KMS-11 (cell line): ENCODE results near the gene MMAB.

ENCODE experiments used
- H2AFZ ChIP-seq: fragments of 200-600 bp; sonication (generic); 2 replicates; pipeline ENCODE4 v1.6.1; 2016; ENCODE audit warnings: antibody characterized with exemption, mixed run types, low read depth
- H3K27ac ChIP-seq: fragments of 200-600 bp; sonication (generic); 2 replicates; pipeline ENCODE4 v1.6.1; 2016; ENCODE audit warnings: mild to moderate bottlenecking, mixed run types
- H3K27me3 ChIP-seq: fragments of 200-600 bp; sonication (generic); 2 replicates; pipeline ENCODE4 v1.6.1; 2017; ENCODE audit warnings: mild to moderate bottlenecking, low read depth, mixed run types, moderate library complexity; ENCODE audit not compliant: insufficient read depth
- H3K36me3 ChIP-seq: fragments of 200-600 bp; sonication (generic); 2 replicates; pipeline ENCODE4 v1.6.1; 2017; ENCODE audit warnings: mild to moderate bottlenecking, mixed run types; ENCODE audit not compliant: insufficient read depth
- H3K4me1 ChIP-seq: fragments of 200-600 bp; sonication (generic); 2 replicates; pipeline ENCODE4 v1.6.1; 2016; ENCODE audit warnings: mild to moderate bottlenecking, low read depth, mixed run types; ENCODE audit not compliant: poor library complexity, severe bottlenecking
- H3K4me2 ChIP-seq: fragments of 200-600 bp; sonication (generic); 2 replicates; pipeline ENCODE4 v1.7.0; 2016; ENCODE audit warnings: mild to moderate bottlenecking, mixed run types
- H3K4me3 ChIP-seq: fragments of 200-600 bp; sonication (generic); IDR thresholded peaks from 2 replicates; pipeline ENCODE4 v1.6.1; 2017; ENCODE audit warnings: low read depth, low read length, mixed read lengths; ENCODE audit not compliant: insufficient read depth
- H3K79me2 ChIP-seq: fragments of 200-600 bp; sonication (generic); 2 replicates; pipeline ENCODE4 v1.6.1; 2016; ENCODE audit warnings: low read depth, mixed run types; ENCODE audit not compliant: insufficient read depth
- H3K9ac ChIP-seq: fragments of 200-600 bp; sonication (generic); 2 replicates; pipeline ENCODE4 v1.6.1; 2016; ENCODE audit warnings: mild to moderate bottlenecking, mixed run types
- H4K20me1 ChIP-seq: fragments of 200-600 bp; sonication (generic); 2 replicates; pipeline ENCODE4 v1.6.1; 2016; ENCODE audit warnings: mild to moderate bottlenecking, mixed run types; ENCODE audit not compliant: insufficient read depth
- TF ChIP-seq, protein P1 (sequence below): fragments of 200-600 bp; sonication (generic); conservative IDR thresholded peaks from 2 replicates; pipeline ENCODE4 v1.6.1; 2017; ENCODE audit warnings: low read depth, mild to moderate bottlenecking, antibody characterized with exemption, low read length, moderate library complexity, mixed read lengths

Gene MMAB

DNA sequence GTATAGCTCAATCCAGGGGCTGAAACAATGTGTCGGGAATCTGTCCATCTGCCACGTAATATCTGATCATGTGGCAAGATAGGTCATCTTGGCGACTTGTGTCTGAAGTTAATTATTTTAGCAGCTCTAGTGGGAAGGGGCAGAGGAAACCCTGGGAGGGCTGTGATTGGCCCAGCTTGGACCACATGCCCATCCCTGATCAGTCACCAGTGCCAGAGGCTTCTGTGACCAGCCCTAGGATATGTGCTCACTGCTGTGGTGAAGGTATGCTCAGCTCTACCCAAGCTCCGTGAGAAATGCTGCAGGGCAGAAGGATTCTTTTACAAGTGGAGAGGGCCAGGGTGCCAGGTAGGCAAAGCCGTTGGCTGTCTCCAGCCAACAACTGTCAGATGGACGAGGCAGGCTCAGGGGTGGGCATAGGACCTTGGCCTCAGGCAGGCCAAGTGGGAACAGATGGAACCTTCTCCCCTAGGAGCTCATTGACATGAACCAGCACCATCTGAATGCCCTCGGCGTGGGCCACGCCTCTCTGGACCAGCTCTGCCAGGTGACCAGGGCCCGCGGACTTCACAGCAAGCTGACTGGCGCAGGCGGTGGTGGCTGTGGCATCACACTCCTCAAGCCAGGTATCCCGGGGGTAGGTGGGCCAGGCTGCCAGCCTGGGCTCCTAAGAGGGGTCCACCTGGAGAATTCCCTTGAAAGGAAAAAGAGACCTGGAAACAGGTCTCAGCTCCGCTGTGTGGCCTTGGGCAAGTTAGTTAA lies 21.4 kb upstream of the MMAB start:
- Histone ChIP-seq H3K27ac (no peak overlapping the region), H3K27me3 (no peaks in the 10 kb centered on the region), H3K9ac (no peak overlapping the region), H4K20me1 (no peaks in the 10 kb centered on the region), H3K79me2 (no peaks in the 10 kb centered on the region), H3K4me2 (no peak overlapping the region), H3K4me3 (no peak overlapping the region), H3K4me1 (no peaks in the 10 kb centered on the region), H3K36me3 (no peaks in the 10 kb centered on the region), H2AFZ (no peak overlapping the region)
- TF ChIP-seq, protein P1, sequence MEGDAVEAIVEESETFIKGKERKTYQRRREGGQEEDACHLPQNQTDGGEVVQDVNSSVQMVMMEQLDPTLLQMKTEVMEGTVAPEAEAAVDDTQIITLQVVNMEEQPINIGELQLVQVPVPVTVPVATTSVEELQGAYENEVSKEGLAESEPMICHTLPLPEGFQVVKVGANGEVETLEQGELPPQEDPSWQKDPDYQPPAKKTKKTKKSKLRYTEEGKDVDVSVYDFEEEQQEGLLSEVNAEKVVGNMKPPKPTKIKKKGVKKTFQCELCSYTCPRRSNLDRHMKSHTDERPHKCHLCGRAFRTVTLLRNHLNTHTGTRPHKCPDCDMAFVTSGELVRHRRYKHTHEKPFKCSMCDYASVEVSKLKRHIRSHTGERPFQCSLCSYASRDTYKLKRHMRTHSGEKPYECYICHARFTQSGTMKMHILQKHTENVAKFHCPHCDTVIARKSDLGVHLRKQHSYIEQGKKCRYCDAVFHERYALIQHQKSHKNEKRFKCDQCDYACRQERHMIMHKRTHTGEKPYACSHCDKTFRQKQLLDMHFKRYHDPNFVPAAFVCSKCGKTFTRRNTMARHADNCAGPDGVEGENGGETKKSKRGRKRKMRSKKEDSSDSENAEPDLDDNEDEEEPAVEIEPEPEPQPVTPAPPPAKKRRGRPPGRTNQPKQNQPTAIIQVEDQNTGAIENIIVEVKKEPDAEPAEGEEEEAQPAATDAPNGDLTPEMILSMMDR: no peak

DNA sequence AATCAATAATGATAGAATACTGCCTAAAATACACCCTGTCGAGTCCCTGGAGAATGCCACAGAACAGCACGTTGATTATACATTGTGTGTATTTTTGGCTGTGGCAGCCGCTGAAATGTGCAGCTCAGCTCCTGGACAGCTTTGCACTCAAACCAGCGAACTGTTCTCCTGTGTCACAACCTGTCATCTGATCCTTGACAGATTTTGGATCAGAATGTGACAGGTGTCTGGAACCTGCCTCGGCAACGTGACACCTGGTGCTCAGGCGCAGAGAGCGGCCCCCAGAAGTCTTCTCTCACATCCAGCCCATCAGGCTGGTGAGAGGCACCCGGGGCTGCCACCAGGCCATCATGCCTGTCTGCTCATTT lies 19.6 kb upstream of the MMAB start:
- no peaks in the 10 kb centered on the region for H3K79me2 ChIP-seq
- no peak overlapping the region for H3K4me2 ChIP-seq
- H3K27ac ChIP-seq: no peak overlapping the region
- H3K27me3 ChIP-seq: no peaks in the 10 kb centered on the region
- no peak overlapping the region for H3K4me3 ChIP-seq
- no peaks in the 10 kb centered on the region for H3K36me3 ChIP-seq
- no peak overlapping the region for H3K9ac ChIP-seq
- no peaks in the 10 kb centered on the region for H4K20me1 ChIP-seq
- H3K4me1 ChIP-seq: no peaks in the 10 kb centered on the region
- H2AFZ ChIP-seq: no peak overlapping the region
- TF ChIP-seq, protein P1: no peak

DNA sequence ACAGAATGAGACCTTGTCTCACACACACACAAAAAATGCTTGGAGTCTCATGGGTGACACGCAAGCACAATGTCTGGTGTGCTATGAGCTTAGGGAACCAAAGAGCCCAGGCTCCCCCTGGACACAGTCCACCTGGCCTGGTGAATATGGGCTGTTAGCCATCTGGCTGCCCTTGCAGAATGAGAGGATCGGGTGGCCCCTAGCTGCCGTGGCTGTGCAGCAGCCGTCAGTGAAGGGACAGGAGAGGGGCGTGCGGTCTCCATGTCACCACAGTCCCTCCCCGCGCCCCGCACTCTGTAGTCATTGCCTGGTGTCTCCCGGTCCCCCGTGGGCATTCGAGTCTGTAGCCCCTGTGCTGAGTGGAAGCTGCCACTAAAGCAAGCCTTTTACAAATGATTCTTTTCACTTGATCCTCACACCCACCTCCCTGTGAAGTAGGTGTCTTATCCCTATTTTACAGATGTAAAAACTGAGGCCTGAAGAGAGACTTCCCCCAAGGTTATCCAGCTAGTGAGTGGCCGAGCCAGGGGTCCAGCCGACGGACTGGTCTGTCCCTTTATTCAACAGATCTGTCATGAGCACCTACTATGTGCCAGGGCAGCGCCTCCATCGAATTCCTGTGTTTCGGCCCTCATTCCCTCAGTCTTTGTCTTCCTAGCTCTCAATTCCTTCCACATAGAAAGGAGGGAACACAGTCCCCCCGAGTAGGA lies 19.0 kb upstream of the MMAB start:
- Histone ChIP-seq H3K79me2 (no peaks in the 10 kb centered on the region), H3K27ac (no peak overlapping the region), H2AFZ (no peak overlapping the region), H3K27me3 (no peaks in the 10 kb centered on the region), H3K9ac (no peak overlapping the region), H3K4me2 (no peak overlapping the region), H3K4me1 (no peaks in the 10 kb centered on the region), H4K20me1 (no peaks in the 10 kb centered on the region), H3K4me3 (no peak overlapping the region), H3K36me3 (no peaks in the 10 kb centered on the region)
- TF ChIP-seq, protein P1: no peak

DNA sequence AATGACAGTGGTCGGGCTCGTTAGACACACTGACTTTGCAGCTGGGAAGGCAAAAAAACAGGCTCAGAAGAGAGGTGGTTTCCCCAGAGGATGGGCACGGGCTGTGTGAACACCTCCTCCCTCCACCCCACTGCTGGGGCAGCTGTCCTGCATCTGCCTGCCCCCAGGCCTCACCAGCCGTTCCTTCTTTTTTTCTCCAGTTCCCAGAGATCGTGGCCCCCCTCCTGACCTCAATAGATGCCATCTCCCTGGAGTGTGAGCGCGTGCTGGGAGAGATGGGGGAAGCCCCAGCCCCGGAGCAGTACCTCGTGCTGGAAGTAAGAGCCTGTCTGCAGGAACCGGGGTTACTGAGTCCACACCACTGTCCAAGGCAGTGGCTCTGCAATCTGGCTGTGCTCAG lies 17.7 kb upstream of the MMAB start:
- no peak overlapping the region for H3K4me3 ChIP-seq
- H3K4me2 ChIP-seq: no peak overlapping the region
- TF ChIP-seq, protein P1: no peak
- no peak overlapping the region for H3K27ac ChIP-seq
- no peaks in the 10 kb centered on the region for H3K27me3 ChIP-seq
- no peak overlapping the region for H3K9ac ChIP-seq
- H4K20me1 ChIP-seq: no peaks in the 10 kb centered on the region
- no peaks in the 10 kb centered on the region for H3K79me2 ChIP-seq
- H3K36me3 ChIP-seq: no peaks in the 10 kb centered on the region
- H2AFZ ChIP-seq: no peak overlapping the region
- no peaks in the 10 kb centered on the region for H3K4me1 ChIP-seq
